ENCODE data around the gene CYFIP2.
"Not testable (repeated sequence)": the region's sequence is repeated elsewhere in the genome, so short reads cannot be mapped to it uniquely, and the experiment has no call there.

The CYFIP2 gene

DNA sequence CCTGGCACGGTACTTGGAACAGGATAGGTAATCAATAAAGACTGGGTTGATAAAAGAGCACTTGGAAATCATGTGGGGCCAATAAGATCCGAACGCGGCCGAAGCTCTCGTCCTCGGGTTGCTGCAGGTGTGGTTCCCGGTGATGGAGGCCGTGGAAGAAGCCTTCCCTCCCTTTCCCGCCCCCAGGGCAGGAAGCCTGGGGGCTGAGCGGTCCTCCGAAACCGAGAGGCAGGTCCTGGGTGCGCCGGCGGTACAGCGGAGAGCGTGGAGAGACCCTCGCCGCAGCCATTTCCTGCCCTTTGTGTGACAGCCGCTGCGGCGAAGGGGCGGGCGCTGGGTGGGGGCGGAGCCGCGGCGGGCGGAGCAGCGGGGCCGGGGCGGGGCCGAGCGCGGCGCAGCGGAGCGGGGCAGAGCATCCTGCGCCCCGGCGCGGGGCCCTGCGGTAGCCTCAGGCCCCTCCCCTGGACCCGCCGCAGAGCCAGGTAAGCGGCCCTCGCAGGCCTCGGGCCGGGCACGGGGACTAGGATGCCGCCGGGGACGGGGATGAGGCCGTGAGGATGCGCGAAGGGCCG is at the start of gene CYFIP2:
Gene CYFIP2, plus strand, starts transcription at position 410 of the 572 bp plus-strand sequence. CDS start 19,239 bp downstream, outside the sequence.
- DNase-seq: peak; percentile 52 to 83 (median 70)

DNA sequence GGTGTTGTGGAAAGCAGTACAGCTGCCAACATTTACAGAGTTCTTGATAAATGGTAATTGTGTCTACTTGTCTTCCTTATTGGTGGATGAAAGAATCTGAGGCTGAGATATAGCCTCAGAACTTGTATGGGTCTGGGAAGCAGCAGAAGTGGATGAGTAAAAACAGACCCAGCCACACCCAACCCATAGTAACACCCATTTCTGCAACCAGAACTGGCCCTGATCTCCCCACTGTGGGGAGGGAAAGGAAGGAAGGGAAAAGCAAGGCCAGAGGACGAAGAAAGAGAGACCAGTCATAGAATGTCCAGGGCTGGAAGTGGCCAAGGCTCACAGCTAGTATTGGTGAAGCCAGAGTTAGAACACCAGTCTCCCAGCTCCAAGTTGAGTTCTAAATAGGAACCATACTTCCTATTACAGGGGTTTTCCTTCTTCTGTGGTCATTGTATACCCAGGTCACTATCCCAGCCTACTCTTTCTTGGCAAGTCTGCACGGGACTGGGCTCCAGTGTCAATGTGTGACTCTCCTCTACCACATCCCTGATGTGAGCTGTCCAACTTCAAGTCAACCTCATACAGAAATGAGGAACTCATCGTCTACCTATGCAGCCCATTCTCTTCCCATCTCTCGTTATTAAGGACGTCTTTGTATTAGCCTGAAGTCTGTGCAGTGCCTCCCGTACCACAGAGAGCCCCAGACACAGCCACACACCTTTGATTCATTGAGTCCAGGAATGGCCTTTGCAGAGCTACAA is 49.4 kb upstream of the CYFIP2 start:
- no peak for DNase-seq

DNA sequence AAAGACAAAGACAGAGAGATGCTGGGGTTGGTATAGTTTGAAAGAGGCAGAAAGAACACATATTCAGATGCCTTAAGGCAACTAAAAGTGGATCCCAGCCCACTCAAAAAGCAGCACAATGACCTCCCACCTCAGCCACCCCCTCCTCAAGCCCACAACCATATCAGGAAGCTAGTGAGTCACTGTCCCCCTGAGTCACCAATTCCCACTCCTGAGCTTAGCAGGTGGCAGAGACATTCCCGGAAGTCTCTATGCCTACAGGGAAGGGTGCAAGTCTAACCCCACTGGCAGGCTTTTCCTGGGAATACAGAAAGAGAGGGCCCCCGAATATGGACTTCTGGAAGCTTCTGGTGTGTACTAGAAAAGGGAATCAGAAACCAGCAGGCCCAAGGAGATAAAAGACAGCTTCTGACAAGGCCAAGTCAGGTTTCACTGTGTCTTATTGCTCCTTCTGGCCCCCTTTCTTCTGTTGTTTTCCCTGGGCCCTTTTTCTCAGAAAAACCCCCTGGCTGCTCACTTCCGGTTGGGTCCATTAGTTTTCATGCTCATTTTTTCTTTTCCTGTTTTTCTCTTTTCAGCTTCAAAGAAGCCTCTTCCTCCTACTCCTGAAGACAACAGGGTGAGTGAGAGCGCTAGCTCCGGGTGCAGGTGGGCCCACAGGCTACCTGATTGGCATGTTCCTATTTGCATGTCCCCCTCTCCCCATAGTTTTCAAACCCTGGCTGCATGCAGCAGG is 48.5 kb upstream of the CYFIP2 start:
- DNase-seq: peak in 2 of 4 experiments; percentile 11 to 20

DNA sequence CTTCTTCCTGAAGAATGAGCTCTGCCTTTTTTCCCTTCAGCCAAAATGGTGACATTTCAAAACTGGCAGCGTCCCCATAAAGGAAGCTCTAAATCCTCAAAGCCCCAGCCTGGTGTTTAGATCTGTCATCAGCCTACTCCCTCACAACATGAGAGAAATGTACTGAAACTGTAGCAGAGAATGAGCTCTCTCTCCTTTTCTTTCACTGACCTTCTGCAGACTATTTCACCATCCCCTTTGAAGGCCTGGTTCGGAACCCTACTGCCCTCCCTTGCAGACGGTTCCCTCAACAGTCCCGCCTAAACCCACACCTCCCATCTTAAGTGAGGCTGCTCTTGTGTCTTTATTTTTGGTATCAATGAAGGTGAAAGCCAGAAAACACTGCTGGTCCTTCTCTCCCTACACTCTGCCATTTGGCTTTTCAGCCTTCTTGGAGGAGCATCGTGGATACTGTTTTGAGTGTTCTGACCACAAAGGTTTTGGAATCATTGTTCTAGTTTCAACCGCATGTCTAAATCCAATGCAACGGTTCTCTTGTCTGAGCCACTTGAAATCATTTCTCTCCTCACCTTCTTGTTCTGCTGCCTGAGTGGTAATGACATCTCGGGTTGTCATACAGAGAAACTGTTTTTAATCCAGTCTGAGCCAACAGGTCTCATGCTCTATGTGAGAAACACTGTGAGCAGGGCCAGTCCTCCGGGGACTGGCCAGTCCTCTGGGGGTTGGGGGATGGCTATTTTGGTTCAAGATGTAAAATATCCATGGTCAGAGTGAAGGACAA is 46.2 kb upstream of the CYFIP2 start:
- no peak for DNase-seq

DNA sequence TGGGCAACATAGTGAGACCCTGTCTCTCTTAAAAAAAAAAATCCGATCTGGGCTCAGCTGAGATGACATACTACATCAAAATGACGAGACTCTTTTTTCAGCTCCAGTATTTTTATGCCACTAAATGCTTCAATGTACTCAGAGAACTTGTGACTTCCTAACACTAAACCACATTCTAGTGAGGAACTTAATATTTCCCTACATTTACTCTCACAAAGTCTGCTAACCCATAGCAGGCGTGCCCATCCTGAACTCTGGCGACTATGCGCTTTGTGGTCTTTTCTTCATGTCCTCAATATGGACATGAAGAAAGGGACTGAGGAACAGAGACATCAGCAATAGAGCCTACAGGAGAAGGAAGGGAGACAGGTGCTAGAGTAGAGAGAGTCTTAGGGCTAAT is 44.0 kb upstream of the CYFIP2 start:
- DNase-seq: no peak

DNA sequence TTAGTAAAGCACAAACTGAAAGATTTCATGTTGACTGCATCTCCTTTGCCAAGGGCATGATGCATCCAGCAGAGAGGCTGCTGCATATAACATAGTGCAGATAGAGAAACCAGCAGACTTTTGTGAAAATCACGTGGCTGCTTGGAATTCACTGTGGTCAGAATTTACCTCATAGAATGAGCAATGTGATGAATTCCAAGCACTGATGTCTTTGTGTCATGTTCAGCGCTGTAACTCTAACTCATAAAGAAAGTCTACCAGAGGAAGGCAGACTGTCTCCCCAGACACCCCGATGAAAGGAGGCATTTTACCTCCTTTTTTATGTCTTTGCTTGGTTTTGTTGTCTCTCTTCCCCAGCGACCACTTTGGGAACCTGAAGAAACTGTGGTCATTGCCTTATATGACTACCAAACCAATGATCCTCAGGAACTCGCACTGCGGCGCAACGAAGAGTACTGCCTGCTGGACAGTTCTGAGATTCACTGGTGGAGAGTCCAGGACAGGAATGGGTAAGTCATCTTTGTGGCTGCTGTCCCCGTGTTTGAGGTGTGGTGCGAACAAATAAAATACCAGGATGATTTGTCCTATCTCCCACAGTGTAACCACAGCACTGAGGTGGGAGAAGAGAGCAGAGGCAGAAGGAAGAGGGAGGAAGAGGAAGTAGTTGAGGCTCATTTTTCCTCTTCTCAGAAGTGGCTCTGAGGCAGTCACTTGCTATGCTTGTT is 43.3 kb upstream of the CYFIP2 start:
- DNase-seq: peak; percentile 8 to 53 (median 34)

DNA sequence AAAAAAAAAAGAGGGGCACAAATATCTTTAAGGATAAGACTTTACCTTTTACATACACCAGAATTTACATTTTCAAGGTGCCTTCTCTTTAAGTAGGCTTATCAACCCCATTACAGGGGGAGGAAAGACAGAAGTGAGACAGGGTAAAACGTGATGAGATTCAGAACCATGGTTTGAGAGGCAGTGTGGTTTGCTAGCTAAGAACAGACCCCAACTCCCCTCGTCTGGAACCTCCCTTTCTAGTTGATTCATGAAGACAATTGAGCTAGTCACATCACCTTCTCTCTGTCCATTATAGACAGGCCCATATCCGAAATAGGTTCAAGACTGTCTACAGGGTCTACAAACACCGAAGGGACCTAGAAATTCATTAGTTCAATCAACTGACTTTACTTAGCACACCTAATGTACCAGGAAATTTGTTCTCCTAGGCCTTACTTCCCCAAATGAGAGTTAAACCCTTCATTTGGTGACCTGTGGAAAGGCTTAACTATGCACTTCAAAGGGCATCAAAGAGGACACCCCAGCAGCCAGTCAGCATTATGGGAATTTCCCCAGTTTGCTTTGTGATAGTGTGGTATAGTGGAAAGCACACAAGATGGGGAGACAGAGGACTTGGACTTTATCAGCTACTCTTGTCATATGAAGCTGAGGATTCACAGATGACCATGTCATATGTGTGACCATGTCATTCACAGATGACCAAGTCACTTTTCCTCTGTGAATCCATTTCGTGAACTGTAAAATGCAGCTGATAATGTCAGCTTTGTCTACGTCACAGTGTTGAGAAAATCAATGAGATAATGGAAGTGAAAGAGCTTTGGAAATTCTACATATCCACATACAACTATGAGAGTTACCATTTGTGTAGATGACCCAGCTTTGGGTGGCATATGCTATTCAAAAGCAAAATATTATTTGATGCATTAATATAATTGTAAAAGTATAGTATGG is 40.2 kb upstream of the CYFIP2 start:
- DNase-seq: no peak

DNA sequence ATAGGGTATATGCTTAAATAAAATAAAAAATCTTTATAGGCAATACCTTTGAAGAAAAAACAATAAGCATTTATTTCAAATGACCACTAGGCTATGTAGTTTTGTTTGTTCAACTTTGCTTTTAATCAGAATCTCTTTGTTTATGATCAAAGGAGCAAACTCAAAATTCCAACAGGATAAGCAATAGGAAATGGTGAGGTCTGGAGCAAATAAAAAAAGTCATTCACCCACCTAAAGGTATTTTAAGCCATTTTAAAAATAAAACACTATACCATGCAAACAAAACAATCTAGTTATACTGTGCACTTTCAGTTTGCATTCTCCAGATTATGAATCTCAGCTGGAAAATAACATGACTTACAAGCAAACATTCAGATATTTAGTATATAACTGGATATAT is 35.3 kb upstream of the CYFIP2 start:
- DNase-seq: no peak

DNA sequence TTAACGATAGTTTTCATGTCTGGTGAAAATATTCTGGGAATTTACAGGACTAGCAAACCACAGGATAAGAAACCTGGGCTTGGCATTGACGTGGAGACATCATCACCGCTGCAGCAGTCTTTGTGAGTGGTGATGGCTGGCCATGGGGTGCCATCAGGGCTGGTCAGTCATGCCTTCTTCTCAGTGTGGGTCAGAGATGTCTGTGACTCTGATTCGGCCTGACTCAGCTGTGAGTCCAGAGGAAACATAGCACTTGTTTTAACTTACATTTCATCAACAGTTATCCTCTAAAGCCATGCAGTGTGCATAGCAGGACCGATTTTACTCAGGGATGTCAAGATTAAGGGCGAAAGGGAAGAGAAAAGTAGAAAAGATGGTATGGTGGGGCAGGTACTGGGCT is 33.2 kb upstream of the CYFIP2 start:
- no peak for DNase-seq

DNA sequence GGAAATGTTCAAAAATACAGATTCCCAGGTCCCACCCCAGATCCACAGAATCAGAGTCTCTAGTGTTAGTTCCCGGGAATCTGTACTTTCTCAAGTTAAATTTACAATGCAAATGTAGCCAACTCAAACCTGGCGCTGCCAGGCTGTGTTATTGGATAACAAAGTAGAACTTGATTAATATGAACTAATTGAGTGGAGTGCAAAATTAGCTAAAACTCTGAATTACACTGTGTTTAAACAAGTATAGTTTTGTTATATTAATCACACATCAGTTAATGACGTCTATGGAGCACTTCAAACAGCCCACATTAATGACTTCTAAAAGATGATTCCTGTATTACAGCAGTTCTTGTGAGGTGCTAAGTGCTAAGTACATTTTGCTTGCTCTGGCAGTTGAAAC is 32.4 kb upstream of the CYFIP2 start:
- no peak for DNase-seq

DNA sequence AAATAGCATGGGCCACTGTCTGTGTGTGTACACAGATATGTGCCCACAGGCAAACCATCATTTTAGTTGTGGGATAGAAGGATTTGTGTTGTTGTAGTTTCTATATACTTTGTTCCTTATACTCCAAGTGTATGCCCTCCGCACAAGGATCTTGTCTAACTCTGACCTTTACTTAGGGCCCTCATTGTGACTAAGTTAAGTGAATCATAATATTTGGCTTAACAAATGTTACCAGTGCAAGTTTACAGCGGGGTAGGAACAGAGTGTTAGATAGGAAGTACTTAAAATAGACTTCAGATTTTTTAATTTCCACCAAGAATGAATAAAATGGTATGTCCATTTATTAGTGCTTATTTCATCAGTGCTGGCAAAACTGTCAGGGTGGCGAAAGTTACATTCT is 29.5 kb upstream of the CYFIP2 start:
- DNase-seq: no peak

DNA sequence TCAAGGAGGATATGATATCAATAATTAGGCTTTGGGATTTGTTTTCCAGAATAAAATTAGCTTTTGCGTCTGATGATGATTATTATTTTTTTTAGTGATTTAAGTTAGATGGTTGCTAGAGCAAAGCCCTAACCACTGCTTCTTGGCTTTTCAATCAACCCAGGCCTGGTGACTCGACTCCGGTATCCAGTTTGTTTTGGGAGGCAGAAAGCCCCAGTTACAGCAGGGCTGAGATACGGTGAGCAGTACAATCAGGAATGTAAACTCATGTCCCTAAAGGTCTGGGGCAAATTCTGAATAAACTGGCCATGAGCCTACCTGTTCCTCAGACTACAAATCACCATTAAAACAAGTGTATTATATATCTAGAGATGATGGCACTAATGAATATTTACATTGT is 24.4 kb upstream of the CYFIP2 start:
- no peak for DNase-seq

DNA sequence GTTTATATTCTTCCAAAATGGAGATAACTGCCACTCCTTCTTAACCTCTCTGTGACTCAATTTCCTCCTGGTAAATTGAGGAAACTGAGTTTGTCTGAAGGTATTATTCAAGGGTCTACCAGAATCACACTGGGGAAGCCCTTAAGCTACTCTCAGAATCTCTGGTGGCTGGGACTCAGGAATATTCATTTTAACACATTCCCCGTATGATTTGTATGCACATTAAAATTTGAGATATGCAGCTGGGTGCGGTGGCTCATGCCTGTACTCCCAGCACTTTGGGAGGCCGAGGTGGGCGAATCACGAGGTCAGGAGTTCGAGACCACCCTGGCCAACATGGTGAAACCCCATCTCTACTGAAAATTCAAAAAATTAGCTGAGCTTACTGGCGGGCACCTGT is 21.2 kb upstream of the CYFIP2 start:
- DNase-seq: not testable (repeated sequence)

DNA sequence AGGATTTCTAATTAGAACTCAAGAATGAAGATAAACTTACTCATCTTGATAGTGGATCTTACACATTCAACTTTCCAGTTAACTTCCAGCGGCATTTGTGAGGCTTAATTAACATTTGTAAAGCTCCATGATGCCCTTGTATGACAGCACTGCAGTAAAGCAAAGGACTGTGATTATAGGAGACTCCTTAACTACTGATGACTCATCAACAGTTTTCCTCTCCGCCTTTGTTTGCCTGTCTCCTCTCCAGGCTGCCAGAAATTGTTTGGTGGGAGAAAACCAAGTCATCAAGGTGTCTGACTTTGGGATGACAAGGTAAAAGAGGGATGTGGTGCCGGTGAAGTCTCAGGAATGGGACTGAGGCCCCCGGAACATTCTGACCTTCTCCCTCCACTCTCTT is 20.4 kb upstream of the CYFIP2 start:
- DNase-seq: no peak

DNA sequence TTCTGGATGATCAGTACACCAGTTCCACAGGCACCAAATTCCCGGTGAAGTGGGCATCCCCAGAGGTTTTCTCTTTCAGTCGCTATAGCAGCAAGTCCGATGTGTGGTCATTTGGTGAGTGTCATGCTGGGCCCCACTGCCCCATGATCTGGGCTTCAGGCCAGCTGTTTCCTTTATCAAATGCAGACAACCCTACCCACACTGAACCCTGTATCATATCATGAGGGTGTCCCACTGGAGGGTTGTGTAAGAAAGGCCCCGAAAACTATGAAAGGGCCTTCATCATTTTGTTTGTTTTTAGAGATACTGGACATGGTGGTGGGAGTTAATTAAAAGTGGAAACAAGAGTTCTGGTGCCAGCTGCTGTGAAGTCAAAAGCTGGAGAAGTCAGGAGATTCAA is 20.0 kb upstream of the CYFIP2 start:
- no peak for DNase-seq

DNA sequence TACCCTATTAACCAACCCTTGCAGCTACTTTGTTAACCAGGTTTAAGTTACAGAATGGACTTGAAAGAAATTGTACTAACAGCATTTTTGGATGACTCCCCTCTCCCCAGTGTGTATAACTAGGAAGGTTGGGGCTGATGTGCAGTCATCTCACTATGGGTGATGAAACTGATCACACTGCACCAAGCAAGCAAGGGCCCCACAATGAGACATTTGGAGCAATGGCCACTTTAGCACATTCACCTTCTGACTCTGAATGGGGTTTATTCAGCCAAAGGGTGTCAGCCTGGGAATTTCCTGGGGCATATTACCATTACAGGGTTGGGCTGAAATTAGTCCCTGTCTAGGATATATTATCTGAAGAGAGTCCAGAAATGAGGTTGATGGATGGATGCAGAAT is 18.7 kb upstream of the CYFIP2 start:
- DNase-seq: no peak

DNA sequence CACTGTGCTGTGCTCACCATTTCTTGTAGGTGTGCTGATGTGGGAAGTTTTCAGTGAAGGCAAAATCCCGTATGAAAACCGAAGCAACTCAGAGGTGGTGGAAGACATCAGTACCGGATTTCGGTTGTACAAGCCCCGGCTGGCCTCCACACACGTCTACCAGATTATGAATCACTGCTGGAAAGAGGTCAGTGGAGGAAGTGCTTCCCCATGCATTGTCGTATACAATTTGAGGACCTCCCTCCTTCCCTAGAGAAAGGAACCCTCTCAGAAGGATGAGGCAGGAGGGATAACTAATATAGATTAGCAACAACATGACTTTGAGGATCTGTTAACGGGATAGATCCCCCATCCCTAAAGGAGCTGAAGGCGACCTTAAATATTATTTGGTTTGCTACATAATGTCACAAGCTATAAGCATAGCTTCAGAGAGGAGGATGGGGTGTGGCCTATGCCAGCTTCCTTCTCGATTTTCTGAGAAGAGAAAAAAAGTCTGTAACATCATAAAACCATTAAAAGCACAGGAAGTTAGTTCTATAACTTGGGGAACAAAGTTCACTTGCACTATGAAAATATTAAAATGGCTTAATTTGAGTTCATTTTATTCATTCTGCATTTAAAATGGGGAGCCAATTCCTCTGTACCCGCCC is 17.0 kb upstream of the CYFIP2 start:
- peak in 2 of 4 experiments; percentile 13 to 32 for DNase-seq

DNA sequence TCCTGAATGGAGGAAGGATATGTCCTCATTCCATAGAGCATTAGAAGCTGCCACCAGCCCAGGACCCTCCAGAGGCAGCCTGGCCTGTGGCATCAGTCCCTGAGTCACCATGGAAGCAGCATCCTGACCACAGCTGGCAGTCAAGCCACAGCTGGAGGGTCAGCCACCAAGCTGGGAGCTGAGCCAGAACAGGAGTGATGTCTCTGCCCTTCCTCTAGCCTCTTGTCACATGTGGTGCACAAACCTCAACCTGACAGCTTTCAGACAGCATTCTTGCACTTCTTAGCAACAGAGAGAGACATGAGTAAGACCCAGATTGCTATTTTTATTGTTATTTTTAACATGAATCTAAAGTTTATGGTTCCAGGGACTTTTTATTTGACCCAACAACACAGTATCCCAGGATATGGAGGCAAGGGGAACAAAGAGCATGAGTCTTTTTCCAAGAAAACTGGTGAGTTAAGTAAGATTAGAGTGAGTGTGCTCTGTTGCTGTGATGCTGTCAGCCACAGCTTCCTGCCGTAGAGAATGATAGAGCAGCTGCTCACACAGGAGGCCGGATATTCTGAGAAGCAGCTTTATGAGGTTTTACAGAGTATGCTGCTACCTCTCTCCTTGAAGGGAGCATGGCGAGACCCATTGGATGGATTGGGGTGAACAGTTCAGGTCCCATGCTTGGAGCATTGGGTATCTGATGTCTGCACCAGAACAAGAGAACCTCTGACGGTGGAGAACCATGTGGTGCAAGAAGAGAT is 13.0 kb upstream of the CYFIP2 start:
- DNase-seq: peak in 3 of 4 experiments; percentile 13 to 51 (median 47)

DNA sequence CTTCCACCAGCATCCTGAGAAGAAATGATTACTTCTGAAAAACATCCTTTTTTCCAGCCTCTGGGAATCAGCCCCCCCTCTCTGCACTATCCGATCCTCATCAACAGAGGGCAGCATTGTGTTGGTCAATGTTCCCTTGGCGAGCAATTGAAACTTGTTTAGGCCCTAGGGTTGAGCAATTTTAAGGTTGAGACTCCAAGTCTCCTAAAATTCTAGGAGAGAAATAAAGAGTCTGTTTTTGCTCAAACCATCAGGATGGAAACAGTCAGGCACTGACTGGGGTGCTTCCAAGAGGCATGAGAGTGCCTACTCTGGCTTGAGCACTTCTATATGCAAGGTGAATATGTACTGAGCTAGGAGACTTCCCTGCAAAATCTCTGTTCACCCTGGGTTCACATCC is 12.4 kb upstream of the CYFIP2 start:
- DNase-seq: no peak

DNA sequence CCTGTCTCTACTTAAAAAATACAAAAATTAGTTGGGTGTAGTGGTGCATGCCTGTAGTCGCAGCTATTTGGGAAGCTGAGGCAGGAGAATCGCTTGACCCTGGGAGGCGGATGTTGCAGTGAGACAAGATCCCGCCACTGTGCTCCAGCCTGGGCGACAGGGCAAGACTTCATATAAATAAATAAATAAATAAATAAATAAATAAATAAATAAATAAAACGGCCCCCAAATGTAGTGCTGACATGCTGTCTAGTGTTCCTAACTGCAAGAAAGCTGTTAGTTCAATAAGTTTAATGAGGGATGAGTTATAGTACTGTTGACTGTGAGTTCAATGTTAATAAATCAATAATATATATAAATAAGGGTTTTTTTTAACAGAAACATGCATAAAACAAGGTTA is 7.5 kb upstream of the CYFIP2 start:
- DNase-seq: no peak
